Pancreas (tissue), 10 donors: Measurements from ENCODE around the gene OBSL1. TPM values are rescaled to one million over a fixed set of nuclear protein-coding genes. Genes with fewer than 3 reads are reported as not detected.
A peak's percentile ranks its signal among the peaks of the same experiment; 100 is the strongest.

ENCODE experiments used
- ATAC-seq, 4 donors: fragments of 200-7000 bp; cut with Tn5 transposase; one replicate each; pipeline versions ENCODE4 v1.8.0 to v1.9.1; 2020; ENCODE audit warnings: mild to moderate bottlenecking in 4 of 4, moderate library complexity in 4 of 4
- DNase-seq, 6 donors: peaks; one replicate each; pipeline ENCODE4 v3.0.0-alpha.2; 2020
- FAIRE-seq: peaks from 2 replicates; lab custom pipeline; 2012; peaks lifted over from hg19 to GRCh38; lab: Jason Lieb, UNC
- H3K27ac ChIP-seq, 4 donors: fragments of 200-600 bp; sonication (generic); 1 replicate in 3 of 4; 2 replicates in 1 of 4; pipeline versions ENCODE4 v1.5.0 to v1.8.0; 2020
- H3K27me3 ChIP-seq, 4 donors: fragments of 200-600 bp; one replicate each; pipeline ENCODE4 v1.8.0; 2021
- H3K36me3 ChIP-seq, 3 donors: fragments of 200-600 bp; sonication (generic) in 1 of 3; one replicate each; pipeline versions ENCODE4 v1.5.0 to v1.8.0; 2020 to 2021
- H3K4me1 ChIP-seq, 3 donors: fragments of 200-600 bp; one replicate each; pipeline ENCODE4 v1.8.0; 2021
- H3K4me3 ChIP-seq, 4 donors: fragments of 200-600 bp; sonication (generic) in 2 of 4; one replicate each; pipeline versions ENCODE4 v1.5.0 to v1.8.0; 2020 to 2021
- H3K9me3 ChIP-seq, 4 donors: fragments of 200-600 bp; one replicate each; pipeline ENCODE4 v1.8.0; 2021
- WGBS, 2 donors: extraction: QIAGEN DNeasy Blood & Tissue Kit; methylation state at CpG; one replicate each; pipeline ENCODE4 v1.1.7; 2013; 5-methylcytosine and 5-hydroxymethylcytosine counted together
- intact Hi-C, 3 donors: fragments of 100-400 bp; cut with DNase I; formaldehyde crosslinking; loops; one replicate each; pipeline versions ENCODE4 v1.11.1 to v1.14.2; 2022
- polyA plus RNA-seq, 2 donors: library from polyadenylated mRNA; stranded (reverse); fragments of 200-250 nt; gene quantifications; one replicate each; pipeline ENCODE4 v1.2.3, GENCODE V29; 2013
- total RNA-seq, 6 donors: library from RNA; stranded (reverse); fragmentation: NEBNext Ultra II Directional in 4 of 6; extraction: Animal tissue kit (Norgen Biotek cat#: 25700) in 4 of 6; gene quantifications; one replicate each; pipeline versions ENCODE4 v1.2.1 to v1.2.4, GENCODE V29; 2021 to 2023
- TF ChIP-seq, protein P1 (sequence below), 4 donors: fragments of 200-600 bp; sonication (generic) in 3 of 4; IDR thresholded peaks; one replicate each; pipeline versions ENCODE4 v1.5.0 to v1.8.0; 2021; ENCODE audit warnings: antibody characterized with exemption in 4 of 4
- donor health status: healthy with polysubstance abuse.
- donor health status: DM: no; HTN: no; CAD: no; lungs with moderate emphysema.
- donor health status: DM: no; HTN: no; CAD: no.
- donor health status: control.
- donor health status: control.
- donor health status: Bipolar disorder and iron deficiency.
- donor health status: DM: yes; HTN: yes; CAD: no.
- donor health status: DM: no; HTN: no; CAD: no.
- donor health status: DM: no; HTN: no; CAD: no.
- donor health status: DM: yes; HTN: yes; CAD: no.

Gene OBSL1
- total and polyA plus RNA-seq, 8 donors: 54.7 to 332 (median 74.0) TPM

DNA sequence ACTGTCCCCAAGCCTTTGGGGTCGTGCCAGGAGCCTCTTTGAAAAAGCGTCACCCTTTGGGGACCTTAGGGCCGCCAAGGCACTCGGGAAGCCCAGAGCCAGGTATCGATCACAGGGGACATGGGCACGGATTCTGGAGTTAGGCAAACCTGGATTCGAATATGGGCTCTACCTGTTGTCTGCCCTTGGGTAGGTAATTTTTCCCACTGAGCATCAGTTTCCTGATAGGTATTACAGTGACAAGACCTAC lies 18.2 kb downstream of the OBSL1 start:
- Histone ChIP-seq H3K27ac (no peak overlapping the region), H3K27me3 (no peaks in the 10 kb centered on the region), H3K36me3 (no peaks in the 10 kb centered on the region), H3K4me3 (peak overlapping the region; percentile 41 to 67 (median 60)), H3K9me3 (no peaks in the 10 kb centered on the region), H3K4me1 (peaks cover 0 to 9% (median 4%) of the 10 kb centered on the region in 3 donors)
- ATAC-seq (no peak), DNase-seq (peak in 1 of 6 donors; percentile 81), FAIRE-seq (no peak)
- 5 to 9% methylated on average over 7 of the region's 7 CpGs for WGBS, 2 donors
- TF ChIP-seq, protein P1, sequence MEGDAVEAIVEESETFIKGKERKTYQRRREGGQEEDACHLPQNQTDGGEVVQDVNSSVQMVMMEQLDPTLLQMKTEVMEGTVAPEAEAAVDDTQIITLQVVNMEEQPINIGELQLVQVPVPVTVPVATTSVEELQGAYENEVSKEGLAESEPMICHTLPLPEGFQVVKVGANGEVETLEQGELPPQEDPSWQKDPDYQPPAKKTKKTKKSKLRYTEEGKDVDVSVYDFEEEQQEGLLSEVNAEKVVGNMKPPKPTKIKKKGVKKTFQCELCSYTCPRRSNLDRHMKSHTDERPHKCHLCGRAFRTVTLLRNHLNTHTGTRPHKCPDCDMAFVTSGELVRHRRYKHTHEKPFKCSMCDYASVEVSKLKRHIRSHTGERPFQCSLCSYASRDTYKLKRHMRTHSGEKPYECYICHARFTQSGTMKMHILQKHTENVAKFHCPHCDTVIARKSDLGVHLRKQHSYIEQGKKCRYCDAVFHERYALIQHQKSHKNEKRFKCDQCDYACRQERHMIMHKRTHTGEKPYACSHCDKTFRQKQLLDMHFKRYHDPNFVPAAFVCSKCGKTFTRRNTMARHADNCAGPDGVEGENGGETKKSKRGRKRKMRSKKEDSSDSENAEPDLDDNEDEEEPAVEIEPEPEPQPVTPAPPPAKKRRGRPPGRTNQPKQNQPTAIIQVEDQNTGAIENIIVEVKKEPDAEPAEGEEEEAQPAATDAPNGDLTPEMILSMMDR (IDR thresholded peaks at IDR 0.05): no peak
- intact Hi-C loops: no loop called here

DNA sequence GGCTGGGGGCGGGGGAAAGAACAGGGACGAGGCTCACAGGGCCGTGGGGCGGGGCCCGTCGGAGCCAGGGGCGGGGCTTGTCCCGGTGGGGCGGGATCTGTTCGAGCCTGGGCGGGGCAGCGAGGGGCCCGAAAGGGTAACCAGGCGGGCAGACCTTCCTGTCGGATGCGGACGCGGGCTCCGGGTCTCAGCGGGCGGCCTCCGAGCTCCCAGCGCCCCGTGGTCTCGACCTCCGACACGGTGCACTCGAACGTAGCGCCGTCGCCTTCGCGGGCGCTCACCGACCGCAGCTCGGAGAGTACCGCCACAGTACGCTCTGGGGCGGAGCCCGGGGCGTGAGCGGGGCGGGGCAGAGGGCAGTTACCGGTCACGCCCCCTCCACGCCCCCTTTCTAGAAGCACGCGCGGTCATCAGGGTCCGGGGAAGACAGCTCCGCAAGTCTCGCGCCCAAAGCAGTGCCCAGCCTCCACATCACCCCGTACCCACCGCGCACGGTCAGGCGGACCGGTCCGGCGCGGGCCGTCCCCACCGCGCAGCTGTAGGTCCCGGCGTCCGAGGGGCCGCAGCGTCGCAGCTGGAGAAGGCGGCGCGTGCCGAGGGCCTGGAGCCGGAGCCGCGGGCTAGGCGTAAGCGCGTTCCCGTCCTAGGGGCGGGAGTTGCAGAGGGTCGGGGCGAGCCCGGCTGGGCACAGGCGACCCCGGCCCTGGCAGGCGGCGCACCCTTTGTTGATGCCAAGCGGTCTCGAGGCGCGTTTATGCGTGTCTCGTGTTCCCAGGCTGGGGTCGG lies 18.8 kb downstream of the OBSL1 start:
- no peak for FAIRE-seq
- TF ChIP-seq, protein P1 (IDR thresholded peaks at IDR 0.05): no peak
- intact Hi-C loops: no loop called here
- peak; percentile 92 to 96 (median 95) for ATAC-seq
- Histone ChIP-seq H3K9me3 (no peaks in the 10 kb centered on the region), H3K4me1 (peaks cover 0 to 9% (median 4%) of the 10 kb centered on the region in 3 donors), H3K27ac (peak overlapping the region in 2 of 4 donors; percentile 22 to 63), H3K4me3 (peak overlapping the region; percentile 41 to 67 (median 60)), H3K27me3 (no peaks in the 10 kb centered on the region), H3K36me3 (no peaks in the 10 kb centered on the region)
- 0 to 1% methylated on average over 87 to 99 of the region's 99 CpGs for WGBS, 2 donors
- peak; percentile 82 to 97 (median 94) for DNase-seq

DNA sequence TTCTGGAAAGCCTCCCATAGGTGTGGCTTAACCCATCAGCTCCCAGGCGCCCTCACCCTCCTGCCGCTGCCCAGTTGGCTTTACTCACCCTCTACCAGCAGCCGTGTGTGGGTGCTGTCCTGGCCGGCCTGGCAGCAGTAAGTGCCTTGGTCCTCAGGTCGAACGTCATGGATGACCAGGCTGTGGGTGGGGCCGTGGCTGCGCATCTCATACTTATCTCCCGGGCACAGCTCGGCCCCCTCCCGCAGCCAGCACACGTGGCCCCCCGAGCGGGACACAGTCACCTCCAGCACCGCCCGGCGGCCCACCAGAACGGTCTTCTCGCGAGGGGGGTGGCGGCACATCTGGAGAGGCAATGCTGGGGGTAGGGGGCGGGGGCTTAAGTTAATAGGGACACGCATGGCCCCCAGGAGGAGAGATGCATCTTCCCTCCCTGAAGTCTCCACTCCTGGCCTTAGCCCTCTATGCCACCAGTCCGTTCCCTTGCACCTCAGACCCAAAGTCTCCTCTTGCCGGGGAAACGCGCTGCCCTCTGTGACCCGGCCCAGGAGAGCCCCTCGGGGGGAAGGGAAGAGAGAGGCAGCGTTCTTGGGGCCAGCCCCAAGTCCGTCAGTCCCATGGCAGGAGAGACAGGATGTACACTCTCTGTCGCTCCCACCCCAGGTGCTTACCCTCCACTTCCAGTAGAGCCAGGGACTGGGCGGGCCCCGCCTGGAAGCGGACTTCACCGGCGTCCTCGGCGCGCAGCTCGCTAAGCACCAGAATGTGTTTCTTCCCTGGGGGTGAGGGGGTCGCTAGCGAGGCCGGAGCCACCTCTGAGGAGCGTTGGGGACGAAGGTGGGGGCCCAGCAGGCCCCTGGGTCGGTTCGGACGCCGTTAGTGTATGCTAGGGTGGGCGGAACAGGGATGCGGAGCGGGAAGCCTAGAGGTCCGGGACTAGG lies 19.6 kb downstream of the OBSL1 start:
- H3K9me3 ChIP-seq: no peaks in the 10 kb centered on the region
- no peaks in the 10 kb centered on the region for H3K36me3 ChIP-seq
- FAIRE-seq (no peak), ATAC-seq (peak; percentile 18 to 37 (median 32)), DNase-seq (peak in 1 of 6 donors; percentile 77)
- intact Hi-C loops: no loop called here
- 13 to 19% methylated on average over 48 to 54 of the region's 54 CpGs for WGBS, 2 donors
- TF ChIP-seq, protein P1 (IDR thresholded peaks at IDR 0.05): no peak
- peak overlapping the region in 1 of 4 donors; percentile 22 for H3K27ac ChIP-seq
- H3K27me3 ChIP-seq: no peaks in the 10 kb centered on the region
- H3K4me1 ChIP-seq: peaks cover 0 to 9% (median 4%) of the 10 kb centered on the region in 3 donors
- peak overlapping the region; percentile 41 to 67 (median 60) for H3K4me3 ChIP-seq

DNA sequence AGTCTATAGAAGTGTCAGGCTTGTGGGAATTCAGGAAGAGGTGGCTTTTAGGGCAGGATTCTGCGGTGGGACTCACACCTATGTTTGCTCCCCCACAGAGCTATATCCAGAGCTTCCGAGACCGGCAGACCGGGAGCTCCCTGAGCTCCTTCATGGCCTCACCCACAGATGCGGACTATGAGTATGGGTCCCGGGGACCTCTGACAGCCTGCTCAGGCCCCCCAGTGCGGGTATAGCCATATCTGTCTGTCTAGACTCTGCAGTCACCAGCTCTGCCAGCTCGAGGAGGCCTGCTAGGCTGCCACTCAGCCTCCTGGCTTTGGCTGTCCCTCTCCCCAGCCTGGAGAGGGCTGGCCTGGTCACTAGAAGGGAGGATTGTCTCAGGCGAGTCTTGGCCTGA lies 21.7 kb downstream of the OBSL1 start:
- no peaks in the 10 kb centered on the region for H3K36me3 ChIP-seq
- H3K4me1 ChIP-seq: peaks cover 0 to 11% (median 4%) of the 10 kb centered on the region in 3 donors
- no peaks in the 10 kb centered on the region for H3K9me3 ChIP-seq
- intact Hi-C loops: loop anchor here in 1 of 3 donors (5.0 kb wide), 1 partner anchor 83 kb away; no protein-coding TSS in a partner anchor
- ATAC-seq (no peak), FAIRE-seq (no peak), DNase-seq (no peak)
- WGBS, 2 donors: 85 to 92% methylated on average over 9 of the region's 9 CpGs
- H3K27me3 ChIP-seq: no peaks in the 10 kb centered on the region
- H3K27ac ChIP-seq: no peak overlapping the region
- H3K4me3 ChIP-seq: no peak overlapping the region
- TF ChIP-seq, protein P1 (IDR thresholded peaks at IDR 0.05): no peak
